ENCODE data around the gene CDIPT. TPM values are rescaled to one million over a fixed set of nuclear protein-coding genes. Genes with fewer than 3 reads are reported as not detected.
A peak's percentile ranks its signal among the peaks of the same experiment; 100 is the strongest.

CDIPT gene
- total RNA-seq, 4 donors from 2014 or later, result 39.6 to 122 (median 91.2) TPM

DNA sequence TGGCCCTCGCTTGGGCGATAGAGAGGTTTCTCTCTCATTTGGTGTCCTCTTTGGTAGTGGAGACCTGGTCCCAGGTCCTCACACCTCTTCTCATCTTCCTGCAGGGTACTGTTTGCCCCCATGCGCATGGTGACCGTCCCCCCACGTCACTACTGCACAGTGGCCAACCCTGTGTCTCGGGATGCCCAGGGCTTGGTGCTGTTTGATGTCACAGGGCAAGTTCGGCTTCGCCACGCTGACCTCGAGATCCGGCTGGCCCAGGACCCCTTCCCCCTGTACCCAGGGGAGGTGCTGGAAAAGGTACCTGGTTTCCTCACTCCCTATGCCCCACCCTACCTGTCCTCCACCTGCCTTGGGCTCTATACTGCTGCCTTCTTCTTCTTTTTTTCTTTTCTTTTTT is 32.3 kb downstream of the CDIPT start:
- Histone ChIP-seq H3K27ac (peak overlapping the region in 2 of 4 donors; percentile 63 to 86), H3K36me3 (peaks cover 0 to 55% (median 0%) of the 10 kb centered on the region in 3 donors), H3K4me1 (peaks cover 0 to 39% (median 13%) of the 10 kb centered on the region in 4 donors), H3K9me3 (no peaks in the 10 kb centered on the region), H3K27me3 (no peaks in the 10 kb centered on the region), H3K4me3 (no peak overlapping the region)
- TF ChIP-seq POLR2A (IDR thresholded peaks at IDR 0.05), result no peak
- TF ChIP-seq, protein P1, sequence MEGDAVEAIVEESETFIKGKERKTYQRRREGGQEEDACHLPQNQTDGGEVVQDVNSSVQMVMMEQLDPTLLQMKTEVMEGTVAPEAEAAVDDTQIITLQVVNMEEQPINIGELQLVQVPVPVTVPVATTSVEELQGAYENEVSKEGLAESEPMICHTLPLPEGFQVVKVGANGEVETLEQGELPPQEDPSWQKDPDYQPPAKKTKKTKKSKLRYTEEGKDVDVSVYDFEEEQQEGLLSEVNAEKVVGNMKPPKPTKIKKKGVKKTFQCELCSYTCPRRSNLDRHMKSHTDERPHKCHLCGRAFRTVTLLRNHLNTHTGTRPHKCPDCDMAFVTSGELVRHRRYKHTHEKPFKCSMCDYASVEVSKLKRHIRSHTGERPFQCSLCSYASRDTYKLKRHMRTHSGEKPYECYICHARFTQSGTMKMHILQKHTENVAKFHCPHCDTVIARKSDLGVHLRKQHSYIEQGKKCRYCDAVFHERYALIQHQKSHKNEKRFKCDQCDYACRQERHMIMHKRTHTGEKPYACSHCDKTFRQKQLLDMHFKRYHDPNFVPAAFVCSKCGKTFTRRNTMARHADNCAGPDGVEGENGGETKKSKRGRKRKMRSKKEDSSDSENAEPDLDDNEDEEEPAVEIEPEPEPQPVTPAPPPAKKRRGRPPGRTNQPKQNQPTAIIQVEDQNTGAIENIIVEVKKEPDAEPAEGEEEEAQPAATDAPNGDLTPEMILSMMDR (IDR thresholded peaks at IDR 0.05), result no peak
- no peak for DNase-seq

DNA sequence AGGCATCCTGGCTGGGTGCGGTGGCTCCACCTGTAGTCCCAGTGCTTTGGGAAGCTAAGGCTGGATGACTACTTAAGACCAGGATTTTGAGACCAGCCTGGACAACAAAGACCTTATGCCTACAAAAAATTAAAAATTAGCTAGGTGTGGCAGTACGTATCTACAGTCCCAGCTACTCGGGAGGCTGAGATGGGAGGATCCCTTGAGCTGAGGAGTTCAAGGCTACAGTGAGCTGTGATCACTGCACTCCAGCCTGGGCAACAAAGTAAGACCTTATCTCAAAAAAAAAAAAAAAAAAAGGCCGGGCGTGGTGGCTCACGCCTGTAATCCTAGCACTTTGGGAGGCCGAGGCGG is 36.7 kb downstream of the CDIPT start:
- Histone ChIP-seq H3K4me3 (peak overlapping the region in 1 of 4 donors; percentile 1), H3K27me3 (no peaks in the 10 kb centered on the region), H3K27ac (peak overlapping the region; percentile 68 to 95 (median 91)), H3K9me3 (no peaks in the 10 kb centered on the region), H3K4me1 (peaks cover 8 to 79% (median 37%) of the 10 kb centered on the region in 4 donors), H3K36me3 (peaks cover 0 to 13% (median 0%) of the 10 kb centered on the region in 3 donors)
- TF ChIP-seq POLR2A (IDR thresholded peaks at IDR 0.05), result peak in 1 of 2 donors; percentile 12
- TF ChIP-seq, protein P1 (IDR thresholded peaks at IDR 0.05), result no peak
- DNase-seq, result no peak

DNA sequence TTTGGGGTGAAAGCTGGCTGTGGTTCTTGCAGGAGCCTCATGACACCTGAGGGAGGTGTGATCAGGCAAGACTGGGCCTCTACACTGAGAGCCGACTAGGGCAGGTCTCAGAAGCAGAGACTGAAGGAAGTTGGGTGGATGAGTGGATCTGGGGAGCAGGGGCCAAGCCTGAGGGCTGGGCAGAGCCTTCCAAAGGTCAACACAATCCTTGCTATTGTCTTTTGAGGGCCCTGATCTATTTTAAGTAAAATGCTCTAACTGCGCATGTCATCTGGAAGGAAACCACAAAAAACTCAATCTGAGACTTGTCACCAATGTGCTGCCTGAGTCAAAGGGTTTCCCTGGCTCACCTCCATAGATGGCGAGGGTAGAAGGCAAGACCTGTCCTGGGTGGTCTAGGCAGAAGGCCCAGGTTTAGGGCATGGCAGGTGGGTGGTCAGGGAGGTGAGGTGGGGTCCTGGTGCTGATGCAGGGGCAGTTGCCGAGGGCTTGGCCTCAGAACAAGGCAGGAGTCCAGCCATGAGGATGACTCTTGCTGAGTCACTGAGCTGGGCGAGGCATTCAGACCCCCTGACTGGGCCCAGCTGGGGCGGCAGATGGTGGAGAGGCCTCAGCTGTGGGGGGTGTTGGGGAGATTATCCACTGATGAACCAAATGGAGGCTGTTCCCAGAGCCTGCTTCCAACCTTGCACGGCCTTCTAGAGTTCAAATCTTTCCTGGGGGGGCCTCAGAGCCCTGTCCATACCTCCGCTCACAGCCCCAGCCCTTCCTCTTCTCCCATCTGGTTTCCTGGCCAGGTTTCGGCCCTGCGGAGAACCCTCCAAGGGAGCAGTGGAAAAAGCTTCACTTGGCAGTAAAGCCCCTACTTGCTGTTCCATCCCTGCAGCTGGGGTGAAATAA is 37.6 kb downstream of the CDIPT start:
- Histone ChIP-seq H3K36me3 (peaks cover 0 to 4% (median 0%) of the 10 kb centered on the region in 3 donors), H3K4me1 (peaks cover 8 to 79% (median 39%) of the 10 kb centered on the region in 4 donors), H3K9me3 (no peaks in the 10 kb centered on the region), H3K27me3 (no peaks in the 10 kb centered on the region), H3K27ac (peak overlapping the region; percentile 68 to 95 (median 91)), H3K4me3 (peak overlapping the region in 3 of 4 donors; percentile 1 to 41 (median 2))
- TF ChIP-seq POLR2A (IDR thresholded peaks at IDR 0.05), result peak; percentile 49 to 66
- TF ChIP-seq, protein P1 (IDR thresholded peaks at IDR 0.05), result no peak
- peak in 1 of 3 donors; percentile 74 for DNase-seq

DNA sequence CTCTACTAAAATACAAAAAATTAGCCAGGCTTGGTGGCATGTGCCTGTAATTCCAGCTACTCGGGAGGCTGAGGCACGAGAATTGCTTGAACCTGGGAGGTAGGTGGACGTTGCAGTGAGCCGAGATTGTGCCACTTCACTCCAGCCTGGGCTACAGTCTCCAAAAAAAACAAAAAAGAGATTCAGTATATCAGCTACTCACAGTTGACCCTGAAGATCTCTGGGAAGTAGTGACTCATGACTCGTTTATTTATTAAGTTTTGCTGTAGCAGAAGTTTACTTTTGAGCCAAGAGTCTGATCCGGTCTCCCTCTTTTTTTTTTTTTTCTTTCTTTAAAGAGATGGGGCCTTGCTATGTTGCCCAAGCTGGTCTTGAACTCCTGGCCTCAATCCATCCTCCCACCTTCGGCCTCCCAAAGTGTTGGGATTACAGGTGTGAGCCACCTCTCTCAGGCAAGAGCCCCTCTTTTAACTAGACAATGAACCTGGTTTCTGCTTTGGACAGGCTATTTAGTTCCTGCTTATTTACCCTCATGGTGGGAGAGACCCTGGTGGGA is 38.4 kb downstream of the CDIPT start:
- TF ChIP-seq, protein P1 (IDR thresholded peaks at IDR 0.05), result no peak
- no peak for TF ChIP-seq POLR2A (IDR thresholded peaks at IDR 0.05)
- H3K4me3 ChIP-seq, result peak overlapping the region in 3 of 4 donors; percentile 2 to 80 (median 41)
- peaks cover 8 to 78% (median 41%) of the 10 kb centered on the region in 4 donors for H3K4me1 ChIP-seq
- no peak for DNase-seq
- H3K9me3 ChIP-seq, result no peaks in the 10 kb centered on the region
- H3K27ac ChIP-seq, result peak overlapping the region; percentile 68 to 95 (median 91)
- H3K36me3 ChIP-seq, result no peaks in the 10 kb centered on the region
- no peaks in the 10 kb centered on the region for H3K27me3 ChIP-seq

DNA sequence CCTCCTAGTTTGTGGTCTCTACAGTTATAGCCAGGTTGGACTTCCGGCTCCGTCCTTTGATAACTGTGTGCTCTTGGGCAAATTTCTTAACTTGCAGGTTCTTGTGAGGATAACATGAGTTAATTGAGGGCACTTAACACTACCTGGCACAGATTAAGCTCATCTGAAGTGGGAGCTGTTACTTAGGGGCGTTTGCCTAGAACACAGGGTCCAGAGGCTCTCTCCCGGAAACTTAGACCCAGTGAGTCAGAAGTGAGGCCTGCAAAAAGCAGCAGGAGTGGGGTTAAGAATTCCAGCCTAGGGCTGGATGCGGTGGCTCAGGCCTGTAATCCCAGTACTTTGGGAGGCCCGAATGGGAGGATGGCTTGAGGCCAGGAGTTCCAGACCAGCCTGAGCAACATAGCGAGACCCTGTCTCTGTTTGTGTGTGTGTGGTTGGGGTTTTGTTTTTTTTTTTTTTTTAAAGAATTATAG is 41.3 kb downstream of the CDIPT start:
- peak in 1 of 2 donors; percentile 53 for TF ChIP-seq POLR2A (IDR thresholded peaks at IDR 0.05)
- TF ChIP-seq, protein P1 (IDR thresholded peaks at IDR 0.05), result no peak
- Histone ChIP-seq H3K27ac (peak overlapping the region; percentile 89 to 95 (median 91)), H3K4me3 (peak overlapping the region; percentile 51 to 80 (median 72)), H3K9me3 (no peaks in the 10 kb centered on the region), H3K4me1 (peaks cover 5 to 88% (median 42%) of the 10 kb centered on the region in 4 donors), H3K27me3 (no peaks in the 10 kb centered on the region), H3K36me3 (peaks cover 0 to 5% (median 0%) of the 10 kb centered on the region in 3 donors)
- DNase-seq, result peak in 2 of 3 donors; percentile 65 to 76

Measured in Peyer's patch (tissue), 4 donors.